ENCODE data around the gene CNTN1. TPM values are rescaled to one million over a fixed set of nuclear protein-coding genes. Genes with fewer than 3 reads are reported as not detected.

The CNTN1 gene
- total and polyA plus RNA-seq, 10 of the 15 experiments (the other 5 are each of a cell fraction or from before 2014, with no cell fraction given) = 0.06 to 0.14 TPM; not detected in 8

DNA sequence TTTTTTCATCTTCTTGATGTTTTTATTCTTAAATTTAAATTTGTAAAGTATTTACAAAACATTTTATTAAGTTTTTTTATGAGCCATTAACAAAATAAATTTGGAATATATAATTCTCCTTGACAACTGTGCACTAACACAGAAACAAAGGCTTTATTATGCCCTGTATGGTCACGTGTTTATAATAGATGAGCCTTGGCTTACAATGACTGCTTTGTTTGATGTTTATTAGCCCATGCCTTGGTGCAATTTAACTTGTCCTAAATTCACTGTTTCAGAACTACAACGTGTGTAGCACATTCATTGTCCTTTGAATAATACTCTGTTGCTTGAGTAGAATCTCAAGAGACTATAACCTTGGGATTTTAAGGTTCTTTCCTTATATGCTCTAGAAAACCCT, 59.8 kb downstream of the CNTN1 start:
- Histone ChIP-seq H3K79me2 (ENCODE audit: control insufficient read depth, insufficient read depth, low read length) (no peaks in the 10 kb centered on the region), H3K36me3 (ENCODE audit: control insufficient read depth in 2 of 2, insufficient read depth in 2 of 2, low read length in 1 of 2) (no peaks in the 10 kb centered on the region), H3K9me3 (replicated peaks; ENCODE audit: control insufficient read depth, insufficient read depth, low read length) (no peaks in the 10 kb centered on the region), H3K9ac (ENCODE audit: control insufficient read depth, insufficient read depth, low read length) (no peak overlapping the region), H3K4me2 (ENCODE audit: control insufficient read depth, insufficient read depth) (no peak overlapping the region), H3K4me1 (ENCODE audit: control insufficient read depth, insufficient read depth, low read length) (no peaks in the 10 kb centered on the region), H3K27ac (ENCODE audit: control insufficient read depth, insufficient read depth) (no peak overlapping the region), H3K4me3 (no peak overlapping the region), H2AFZ (ENCODE audit: control insufficient read depth, low read depth, low read length) (no peak overlapping the region), H4K20me1 (ENCODE audit: control insufficient read depth, insufficient read depth) (no peaks in the 10 kb centered on the region), H3K27me3 (replicated peaks in 1 of 2; ENCODE audit: control insufficient read depth in 2 of 2, insufficient read depth in 2 of 2, low read length in 1 of 2) (no peaks in the 10 kb centered on the region)
- RAD21 ChIA-PET (ENCODE audit: unreplicated experiment) = no interaction called here
- TF ChIP-seq RAD51 (IDR thresholded peaks at IDR 0.05) (peak; percentile 57; the same call in 1 of the 2 replicates), BHLHE40 (IDR thresholded peaks at IDR 0.05; ENCODE audit: borderline replicate concordance in 1 of 2, low read depth in 2 of 2, low read length in 1 of 2) (peak in 1 of 2 experiments; percentile 18; a peak in 1 of 4 replicates), WRNIP1 (IDR thresholded peaks at IDR 0.05; ENCODE audit: borderline replicate concordance, low read depth, low read length) (no peak)
- in situ Hi-C loops (cut with MboI) = no loop called here
- SMC1A ChIA-PET (ENCODE audit: uncharacterized antibody, unreplicated experiment) = no interaction called here
- FAIRE-seq (no peak), ATAC-seq (no peak), DNase-seq (ENCODE audit: low read depth, low spot score) (no peak)
- WGBS (ENCODE audit: insufficient coverage, insufficient replicate concordance, low lambda C conversion rate, missing lambda C conversion rate) = 0% methylated on average over 2 of the region's 2 CpGs
- POLR2A ChIA-PET = no interaction called here
- CTCF ChIA-PET = no interaction called here
- intact Hi-C loops (cut with micrococcal nuclease; ENCODE audit: unreplicated experiment) = no loop called here
- BruUV-seq (replicated peaks) = no TSS peak

DNA sequence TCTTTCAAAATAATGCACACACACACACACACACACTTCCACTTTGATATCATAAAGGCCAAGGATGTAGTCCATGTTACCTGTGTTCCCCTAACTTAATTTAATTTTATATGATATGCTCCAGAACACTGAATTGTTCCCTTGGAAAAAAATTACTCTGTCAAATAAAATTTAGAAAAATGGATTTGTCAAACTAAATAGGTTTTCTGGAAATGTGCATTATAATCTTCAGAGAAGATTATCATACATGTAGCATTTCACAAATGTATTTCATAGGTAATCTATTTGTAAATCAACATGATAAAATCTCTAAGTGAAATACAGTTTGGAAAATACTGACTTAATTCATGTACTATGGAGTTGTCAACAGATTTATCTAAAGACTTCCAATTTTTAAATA, 68.6 kb downstream of the CNTN1 start:
- H3K4me3 ChIP-seq = no peak overlapping the region
- FAIRE-seq = no peak
- H3K27me3 ChIP-seq (replicated peaks in 1 of 2; ENCODE audit: control insufficient read depth in 2 of 2, insufficient read depth in 2 of 2, low read length in 1 of 2) = no peaks in the 10 kb centered on the region
- H3K4me1 ChIP-seq (ENCODE audit: control insufficient read depth, insufficient read depth, low read length) = no peaks in the 10 kb centered on the region
- POLR2A ChIA-PET = no interaction called here
- H3K27ac ChIP-seq (ENCODE audit: control insufficient read depth, insufficient read depth) = no peak overlapping the region
- no peak overlapping the region for H3K9ac ChIP-seq (ENCODE audit: control insufficient read depth, insufficient read depth, low read length)
- in situ Hi-C loops (cut with MboI) (no loop called here), intact Hi-C loops (cut with micrococcal nuclease; ENCODE audit: unreplicated experiment) (no loop called here)
- H3K4me2 ChIP-seq (ENCODE audit: control insufficient read depth, insufficient read depth) = no peak overlapping the region
- H3K36me3 ChIP-seq (ENCODE audit: control insufficient read depth in 2 of 2, insufficient read depth in 2 of 2, low read length in 1 of 2) = no peaks in the 10 kb centered on the region
- BruUV-seq (replicated peaks) = no TSS peak
- RAD21 ChIA-PET (ENCODE audit: unreplicated experiment) = no interaction called here
- H3K79me2 ChIP-seq (ENCODE audit: control insufficient read depth, insufficient read depth, low read length) = no peaks in the 10 kb centered on the region
- no peak for TF ChIP-seq IRF4 (IDR thresholded peaks at IDR 0.05; ENCODE audit: low read depth, low read length)
- no peak for ATAC-seq
- SMC1A ChIA-PET (ENCODE audit: uncharacterized antibody, unreplicated experiment) = interaction anchor here (0.8 to 1.2 kb wide), 2 partner anchors 13 to 602 kb away, joined by 3 read pairs; no protein-coding TSS in a partner anchor
- no peaks in the 10 kb centered on the region for H4K20me1 ChIP-seq (ENCODE audit: control insufficient read depth, insufficient read depth)
- CTCF ChIA-PET = no interaction called here
- no peak overlapping the region for H2AFZ ChIP-seq (ENCODE audit: control insufficient read depth, low read depth, low read length)
- no peaks in the 10 kb centered on the region for H3K9me3 ChIP-seq (replicated peaks; ENCODE audit: control insufficient read depth, insufficient read depth, low read length)
- DNase-seq (ENCODE audit: low read depth, low spot score) = no peak
